Activated B cell treated with CpG ODN at 0.5 μM for 24 hours (primary cell): Measurements from ENCODE around the gene CYB5R3. TPM values are rescaled to one million over a fixed set of nuclear protein-coding genes. Genes with fewer than 3 reads are reported as not detected.
"Not testable (repeated sequence)": the region's sequence is repeated elsewhere in the genome, so short reads cannot be mapped to it uniquely, and the experiment has no call there.

Source experiments
- ATAC-seq: fragments of 200-7000 bp; cut with Tn5 transposase; one replicate; pipeline ENCODE4 v1.10.0; 2021; ENCODE audit warnings: low read depth, mild to moderate bottlenecking, moderate library complexity
- CTCF ChIA-PET: fragments of 350-600 bp; sonication (Branson Sonifier 250); formaldehyde crosslinking; loops from one replicate; lab custom pipeline; 2021; ENCODE audit warnings: antibody characterized with exemption; lab: Charles Lee
- POLR2A ChIA-PET: fragments of 350-600 bp; sonication (Branson Sonifier 250); formaldehyde crosslinking; loops from one replicate; lab custom pipeline; 2021; ENCODE audit warnings: antibody characterized with exemption; lab: Charles Lee
- DNase-seq: peaks from one replicate; pipeline ENCODE4 v3.0.0; 2022
- H3K27ac Mint-ChIP-seq: one replicate; pipeline ENCODE4 v1.8.0; 2020; ENCODE audit warnings: mixed read lengths
- H3K27me3 Mint-ChIP-seq: one replicate; pipeline ENCODE4 v1.8.0; 2021; ENCODE audit warnings: mixed read lengths
- H3K36me3 Mint-ChIP-seq: one replicate; pipeline ENCODE4 v1.8.0; 2021; ENCODE audit warnings: low read depth, mixed read lengths
- H3K4me1 Mint-ChIP-seq: one replicate; pipeline ENCODE4 v1.8.0; 2021; ENCODE audit warnings: mixed read lengths
- H3K4me3 Mint-ChIP-seq: one replicate; pipeline ENCODE4 v1.8.0; 2020; ENCODE audit warnings: mild to moderate bottlenecking, mixed read lengths
- H3K9me3 Mint-ChIP-seq: one replicate; pipeline ENCODE4 v1.8.0; 2020; ENCODE audit warnings: mixed read lengths
- intact Hi-C: fragments of 100-400 bp; cut with micrococcal nuclease; formaldehyde crosslinking; loops from one replicate; pipeline ENCODE4 v1.15.1; 2024
- total RNA-seq: library from RNA; stranded (reverse); gene quantifications from 2 replicates; pipeline ENCODE4 v1.2.3, GENCODE V29; 2022
- TF ChIP-seq, protein P1 (sequence below): fragments of 200-600 bp; IDR thresholded peaks from one replicate; pipeline ENCODE4 v1.8.0; 2022; ENCODE audit warnings: antibody characterized with exemption, mild to moderate bottlenecking

The CYB5R3 gene
- total RNA-seq, 1 donor from 2014 or later = 91.7 TPM

DNA sequence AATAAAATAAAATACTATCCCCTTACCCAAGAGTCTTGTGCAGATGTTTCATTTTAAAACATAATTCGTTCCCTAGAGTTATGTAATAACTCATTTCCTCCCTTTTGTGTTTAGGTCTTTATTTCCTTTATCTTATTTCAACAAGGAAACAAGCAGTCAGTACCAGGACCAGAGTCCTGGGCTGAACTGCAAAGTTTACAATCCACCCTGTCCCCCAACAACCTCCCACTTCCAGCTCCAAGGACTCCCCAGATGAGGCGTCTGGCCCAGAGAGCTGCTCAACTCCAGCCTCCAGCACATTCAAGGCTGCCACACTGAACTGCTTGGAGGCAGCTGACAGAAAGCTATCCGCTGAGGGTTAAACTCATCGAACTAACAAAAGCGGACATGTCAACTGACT is 39.0 kb downstream of the CYB5R3 start:
- peaks cover 57% of the 10 kb centered on the region for H3K4me1 Mint-ChIP-seq
- H3K4me3 Mint-ChIP-seq = no peak overlapping the region
- ChIA-PET POLR2A (interaction anchor here (2.4 kb wide), 1 partner anchor 28 kb away, joined by 7 read pairs; no protein-coding TSS in a partner anchor), CTCF (no interaction called here)
- no peak overlapping the region for H3K27ac Mint-ChIP-seq
- peaks cover 70% of the 10 kb centered on the region for H3K36me3 Mint-ChIP-seq
- intact Hi-C loops = loop anchor here (5.0 kb wide), 2 partner anchors 93 to 518 kb away; partner anchors contain the start of genes NDUFA6 and RRP7A
- ATAC-seq = no peak
- TF ChIP-seq, protein P1, sequence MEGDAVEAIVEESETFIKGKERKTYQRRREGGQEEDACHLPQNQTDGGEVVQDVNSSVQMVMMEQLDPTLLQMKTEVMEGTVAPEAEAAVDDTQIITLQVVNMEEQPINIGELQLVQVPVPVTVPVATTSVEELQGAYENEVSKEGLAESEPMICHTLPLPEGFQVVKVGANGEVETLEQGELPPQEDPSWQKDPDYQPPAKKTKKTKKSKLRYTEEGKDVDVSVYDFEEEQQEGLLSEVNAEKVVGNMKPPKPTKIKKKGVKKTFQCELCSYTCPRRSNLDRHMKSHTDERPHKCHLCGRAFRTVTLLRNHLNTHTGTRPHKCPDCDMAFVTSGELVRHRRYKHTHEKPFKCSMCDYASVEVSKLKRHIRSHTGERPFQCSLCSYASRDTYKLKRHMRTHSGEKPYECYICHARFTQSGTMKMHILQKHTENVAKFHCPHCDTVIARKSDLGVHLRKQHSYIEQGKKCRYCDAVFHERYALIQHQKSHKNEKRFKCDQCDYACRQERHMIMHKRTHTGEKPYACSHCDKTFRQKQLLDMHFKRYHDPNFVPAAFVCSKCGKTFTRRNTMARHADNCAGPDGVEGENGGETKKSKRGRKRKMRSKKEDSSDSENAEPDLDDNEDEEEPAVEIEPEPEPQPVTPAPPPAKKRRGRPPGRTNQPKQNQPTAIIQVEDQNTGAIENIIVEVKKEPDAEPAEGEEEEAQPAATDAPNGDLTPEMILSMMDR = no peak
- no peak for DNase-seq
- no peaks in the 10 kb centered on the region for H3K27me3 Mint-ChIP-seq
- H3K9me3 Mint-ChIP-seq = no peaks in the 10 kb centered on the region

DNA sequence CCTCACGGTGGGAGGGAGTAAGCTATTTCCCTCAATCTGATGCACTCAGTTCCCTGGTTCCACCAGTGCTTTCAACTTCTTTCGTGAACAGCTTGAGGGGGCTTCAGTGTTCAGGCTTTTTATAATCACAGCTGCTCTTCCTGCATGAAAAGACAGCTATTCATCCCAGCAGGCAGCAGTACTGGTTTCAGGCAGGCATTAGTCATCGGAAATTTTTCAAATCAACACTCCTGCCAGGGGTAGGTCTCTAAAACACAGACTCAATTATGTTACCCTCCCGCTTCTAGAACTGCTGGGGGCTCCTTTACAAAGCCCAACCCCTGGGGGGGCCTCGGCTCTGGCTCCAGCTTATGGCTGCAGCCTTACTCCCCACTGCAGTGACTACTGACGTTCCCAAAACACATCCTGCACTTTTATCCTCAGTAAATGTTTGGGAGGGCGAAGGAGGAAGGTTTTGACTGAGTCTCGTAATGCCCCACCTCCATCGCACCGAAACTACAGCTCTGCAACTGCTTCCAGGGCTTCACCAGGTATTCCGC is 40.3 kb downstream of the CYB5R3 start:
- CTCF ChIA-PET = no interaction called here
- DNase-seq (no peak), ATAC-seq (no peak)
- Mint-ChIP-seq H3K36me3 (peaks cover 67% of the 10 kb centered on the region), H3K4me1 (peaks cover 50% of the 10 kb centered on the region), H3K9me3 (no peaks in the 10 kb centered on the region), H3K27me3 (no peaks in the 10 kb centered on the region), H3K27ac (no peak overlapping the region), H3K4me3 (no peak overlapping the region)
- POLR2A ChIA-PET = interaction anchor here (0.8 to 1.0 kb wide), 2 partner anchors 12 to 27 kb away, joined by 3 to 5 read pairs; no protein-coding TSS in a partner anchor
- TF ChIP-seq, protein P1 = no peak
- intact Hi-C loops = no loop called here

DNA sequence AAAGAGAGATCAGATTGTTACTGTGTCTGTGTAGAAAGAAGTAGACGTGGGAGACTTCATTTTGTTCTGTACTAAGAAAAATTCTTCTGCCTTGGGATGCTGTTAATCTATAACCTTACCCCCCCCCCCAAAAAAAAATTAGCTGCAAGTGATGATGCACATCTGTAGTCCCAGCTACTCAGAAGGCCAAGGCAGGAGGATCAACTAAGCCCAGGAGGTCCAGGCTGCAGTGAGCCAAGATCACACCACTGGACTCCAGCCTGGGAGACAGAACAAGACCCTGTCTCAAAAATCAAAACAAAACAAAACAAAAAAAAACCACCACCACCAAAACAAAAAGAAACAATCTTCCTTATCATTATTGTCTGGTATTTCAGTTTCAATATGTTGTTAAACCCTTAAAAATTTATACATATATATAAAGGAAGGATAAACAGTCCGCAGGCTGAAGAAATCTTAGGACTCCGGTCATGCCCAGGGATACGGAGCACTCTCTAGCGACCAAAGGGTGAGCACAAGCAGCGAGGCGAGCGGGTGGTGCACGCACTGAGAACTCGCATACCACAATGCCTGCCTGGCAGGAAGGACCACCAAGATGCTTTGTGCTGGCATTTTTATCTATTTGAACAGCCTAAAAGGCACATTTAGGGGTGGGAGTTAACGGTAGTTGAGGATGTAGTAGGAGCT is 40.9 kb downstream of the CYB5R3 start:
- H3K27me3 Mint-ChIP-seq = no peaks in the 10 kb centered on the region
- H3K9me3 Mint-ChIP-seq = no peaks in the 10 kb centered on the region
- DNase-seq = no peak
- peaks cover 47% of the 10 kb centered on the region for H3K4me1 Mint-ChIP-seq
- intact Hi-C loops = no loop called here
- H3K27ac Mint-ChIP-seq = no peak overlapping the region
- H3K36me3 Mint-ChIP-seq = peaks cover 68% of the 10 kb centered on the region
- TF ChIP-seq, protein P1 = no peak
- no peak overlapping the region for H3K4me3 Mint-ChIP-seq
- ATAC-seq = no peak
- POLR2A ChIA-PET = interaction anchor here (0.6 to 1.0 kb wide), 4 partner anchors 12 to 1019 kb away, joined by 3 to 9 read pairs (median 5); partner anchors contain the start of gene PMM1
- CTCF ChIA-PET = no interaction called here

DNA sequence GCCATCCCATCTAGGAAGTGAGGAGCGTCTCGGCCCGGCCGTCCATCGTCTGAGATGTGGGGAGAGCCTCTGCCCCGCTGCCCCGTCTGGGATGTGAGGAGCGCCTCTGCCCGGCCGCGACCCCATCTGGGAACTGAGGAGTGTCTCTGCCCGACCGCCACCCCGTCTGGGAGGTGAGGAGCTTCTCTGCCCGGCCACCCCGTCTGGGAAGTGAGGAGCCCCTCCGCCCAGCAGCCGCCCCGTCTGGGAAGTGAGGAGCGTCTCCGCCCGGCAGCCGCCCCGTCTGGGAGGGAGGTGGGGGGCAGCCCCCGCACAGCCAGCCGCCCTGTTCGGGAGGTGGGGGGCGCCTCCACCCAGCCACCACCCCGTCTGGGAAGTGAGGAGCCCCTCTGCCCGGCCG is 41.6 kb downstream of the CYB5R3 start:
- H3K9me3 Mint-ChIP-seq, H3K4me3 Mint-ChIP-seq, DNase-seq, intact Hi-C loops, ATAC-seq, CTCF ChIA-PET, H3K27me3 Mint-ChIP-seq, H3K27ac Mint-ChIP-seq: not testable (repeated sequence)
- peaks cover 42% of the 10 kb centered on the region for H3K4me1 Mint-ChIP-seq
- POLR2A ChIA-PET = interaction anchor here (0.7 kb wide), 1 partner anchor 658 kb away, joined by 9 read pairs; no protein-coding TSS in a partner anchor
- H3K36me3 Mint-ChIP-seq = peaks cover 70% of the 10 kb centered on the region

DNA sequence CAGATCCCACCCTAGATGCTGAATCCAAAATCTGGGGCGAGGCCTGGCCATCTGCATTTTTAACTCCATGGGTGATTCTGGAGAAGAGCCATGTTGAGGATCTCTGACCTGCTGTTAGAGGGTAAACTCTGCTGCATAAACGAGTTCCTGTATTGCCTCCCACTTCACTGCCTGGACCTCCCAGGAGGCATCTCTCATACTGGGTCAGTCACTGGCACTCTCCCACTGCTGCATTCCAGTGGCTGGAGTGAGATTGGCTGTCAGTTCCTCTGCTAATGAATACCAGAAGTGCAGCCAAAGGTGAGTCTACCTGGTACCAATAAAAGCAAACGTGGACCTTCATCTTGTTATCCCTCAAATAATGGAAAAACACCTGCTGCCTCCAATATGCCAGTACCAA is 44.8 kb downstream of the CYB5R3 start:
- no peak for DNase-seq
- Mint-ChIP-seq H3K36me3 (peaks cover 72% of the 10 kb centered on the region), H3K27me3 (no peaks in the 10 kb centered on the region), H3K9me3 (no peaks in the 10 kb centered on the region), H3K4me3 (no peak overlapping the region), H3K27ac (no peak overlapping the region), H3K4me1 (peaks cover 16% of the 10 kb centered on the region)
- ChIA-PET CTCF (no interaction called here), POLR2A (interaction anchor here (1.6 kb wide), 1 partner anchor 10 kb away, joined by 3 read pairs; the partner anchor contains the start of gene POLDIP3)
- no peak for ATAC-seq
- intact Hi-C loops = no loop called here
- TF ChIP-seq, protein P1 = no peak
